Neuronal stem cell (in vitro differentiated cells): ENCODE results near the gene DENND5B.

Experiments used
- DNase-seq: peaks from one replicate; pipeline ENCODE4 v3.0.0-alpha.2; 2013; ENCODE audit warnings: low spot score
- H2AFZ ChIP-seq: one replicate; pipeline ENCODE4 v1.6.1; 2013; ENCODE audit warnings: mild to moderate bottlenecking, low read length, inconsistent platforms
- H2AK5ac ChIP-seq: 2 replicates; pipeline ENCODE4 v1.6.1; 2013; ENCODE audit warnings: low read depth, mild to moderate bottlenecking, inconsistent platforms, low read length, moderate library complexity, mixed read lengths
- H2BK120ac ChIP-seq: 2 replicates; pipeline ENCODE4 v1.6.1; 2013; ENCODE audit warnings: low read depth, mild to moderate bottlenecking, inconsistent platforms, low read length, moderate library complexity, mixed read lengths
- H2BK12ac ChIP-seq: one replicate; pipeline ENCODE4 v1.6.1; 2013; ENCODE audit warnings: low read length, inconsistent platforms
- H2BK15ac ChIP-seq: 2 replicates; pipeline ENCODE4 v1.6.1; 2013; ENCODE audit warnings: mild to moderate bottlenecking, low read length, inconsistent platforms, mixed read lengths
- H2BK5ac ChIP-seq: one replicate; pipeline ENCODE4 v1.6.1; 2013; ENCODE audit warnings: inconsistent platforms, mild to moderate bottlenecking, low read length, moderate library complexity
- H3K14ac ChIP-seq: one replicate; pipeline ENCODE4 v1.6.1; 2013; ENCODE audit warnings: low read length, inconsistent platforms
- H3K18ac ChIP-seq: 2 replicates; pipeline ENCODE4 v1.6.1; 2013; ENCODE audit warnings: low read length, inconsistent platforms
- H3K23ac ChIP-seq: 2 replicates; pipeline ENCODE4 v1.6.1; 2013; ENCODE audit warnings: low read depth, mild to moderate bottlenecking, mixed read lengths, low read length, inconsistent platforms; ENCODE audit not compliant: poor library complexity
- H3K27ac ChIP-seq: replicated peaks from 3 replicates; pipeline ENCODE4 v1.5.1; 2013; ENCODE audit warnings: low read length, inconsistent platforms
- H3K27me3 ChIP-seq, 3 experiments: 2 replicates each; pipeline ENCODE4 v1.6.1; 2013; ENCODE audit warnings: low read length in 3 of 3, mild to moderate bottlenecking in 2 of 3, inconsistent platforms in 1 of 3, low read depth in 1 of 3, mixed read lengths in 1 of 3, moderate library complexity in 1 of 3; ENCODE audit not compliant: control insufficient read depth in 3 of 3, insufficient read depth in 3 of 3
- H3K36me3 ChIP-seq, 2 donors: replicated peaks in 1 of 2; 2 replicates each; pipeline ENCODE4 v1.6.1; 2013; ENCODE audit warnings: low read length in 2 of 2; ENCODE audit not compliant: control insufficient read depth in 2 of 2, insufficient read depth in 2 of 2
- H3K4ac ChIP-seq: 2 replicates; pipeline ENCODE4 v1.6.1; 2013; ENCODE audit warnings: inconsistent platforms, mild to moderate bottlenecking, low read length, moderate library complexity
- H3K4me1 ChIP-seq, 2 donors: 1 replicate in 1 of 2; 2 replicates in 1 of 2; pipeline ENCODE4 v1.6.1; 2013; ENCODE audit warnings: low read length in 2 of 2, low read depth in 1 of 2; ENCODE audit not compliant: control insufficient read depth in 2 of 2, insufficient read depth in 1 of 2
- H3K4me2 ChIP-seq: one replicate; pipeline ENCODE4 v1.6.1; 2013; ENCODE audit warnings: mild to moderate bottlenecking, low read length, inconsistent platforms; ENCODE audit not compliant: insufficient read depth, poor library complexity, severe bottlenecking
- H3K4me3 ChIP-seq, 2 donors: 2 replicates each; pipeline ENCODE4 v1.5.1; 2013; ENCODE audit warnings: low read length in 2 of 2, mild to moderate bottlenecking in 2 of 2, inconsistent platforms in 1 of 2, moderate library complexity in 1 of 2
- H3K79me1 ChIP-seq: one replicate; pipeline ENCODE4 v1.6.1; 2013; ENCODE audit warnings: low read depth, mild to moderate bottlenecking, inconsistent platforms, low read length, moderate library complexity
- H3K9ac ChIP-seq: one replicate; pipeline ENCODE4 v1.6.1; 2013; ENCODE audit warnings: mild to moderate bottlenecking, low read depth, low read length, inconsistent platforms; ENCODE audit not compliant: poor library complexity
- H3K9me3 ChIP-seq, 2 donors: replicated peaks in 1 of 2; 2 replicates each; pipeline versions ENCODE3 to v1.6.1; 2013; ENCODE audit warnings: low read length in 2 of 2, mild to moderate bottlenecking in 2 of 2, inconsistent platforms in 1 of 2, low read depth in 1 of 2, mixed read lengths in 1 of 2, moderate library complexity in 1 of 2; ENCODE audit not compliant: control insufficient read depth in 2 of 2, insufficient read depth in 1 of 2
- H4K8ac ChIP-seq: one replicate; pipeline ENCODE4 v1.6.1; 2013; ENCODE audit warnings: low read depth, mild to moderate bottlenecking, inconsistent platforms, low read length, moderate library complexity
- H4K91ac ChIP-seq: one replicate; pipeline ENCODE4 v1.6.1; 2013; ENCODE audit warnings: low read length, low read depth, mild to moderate bottlenecking, inconsistent platforms; ENCODE audit not compliant: poor library complexity
- WGBS, 2 donors: extraction: QIAGEN DNeasy Blood & Tissue Kit; methylation state at CpG; one replicate each; pipeline ENCODE4 v1.1.7; 2013; ENCODE audit warnings: missing lambda C conversion rate in 2 of 2, mixed read lengths in 1 of 2; ENCODE audit not compliant: insufficient read length in 2 of 2, insufficient replicate concordance in 1 of 2; ENCODE audit errors: extremely low coverage in 2 of 2; 5-methylcytosine and 5-hydroxymethylcytosine counted together

The DENND5B gene

DNA sequence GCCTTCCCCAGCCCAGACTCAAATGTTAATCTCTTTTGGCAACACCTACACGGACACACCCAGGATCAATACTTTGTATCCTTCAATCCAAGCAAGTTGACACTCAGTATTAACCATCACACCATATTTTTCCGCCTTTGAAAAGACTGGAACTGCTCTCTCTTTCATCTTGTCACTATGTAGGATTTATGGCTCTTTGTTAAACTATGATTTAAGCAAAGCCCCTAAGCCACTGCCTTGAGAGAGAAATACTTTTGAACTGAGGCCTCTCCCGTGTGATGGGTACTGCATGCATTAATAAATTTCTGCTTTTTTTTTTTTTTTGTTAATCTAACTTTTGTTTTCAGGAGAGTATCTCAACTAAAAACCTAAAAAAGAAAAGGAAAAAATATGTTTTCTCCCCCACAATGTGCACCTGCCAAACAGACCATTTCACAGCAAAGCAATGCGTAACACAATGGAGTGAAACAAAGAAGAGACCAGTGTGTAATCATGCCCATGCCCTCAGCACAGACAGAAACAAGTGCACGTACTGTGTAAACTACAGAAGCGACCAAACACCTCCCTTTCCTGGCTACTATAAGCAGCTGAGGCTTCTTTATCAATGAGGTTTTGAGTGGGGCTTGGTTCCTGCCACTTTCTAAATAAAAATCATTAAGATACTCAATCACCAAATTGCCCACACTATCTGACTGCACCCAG, 40.2 kb upstream of the DENND5B start:
- Histone ChIP-seq H4K91ac (no peak overlapping the region), H2BK15ac (no peak overlapping the region), H3K23ac (no peak overlapping the region), H4K8ac (no peak overlapping the region), H3K9ac (no peak overlapping the region), H3K36me3 (no peaks in the 10 kb centered on the region), H3K79me1 (no peaks in the 10 kb centered on the region), H2BK120ac (no peak overlapping the region), H2AFZ (peak overlapping the region; percentile 57), H3K27ac (no peak overlapping the region), H3K9me3 (no peaks in the 10 kb centered on the region), H3K4me3 (no peak overlapping the region), H3K14ac (no peak overlapping the region), H3K27me3 (no peaks in the 10 kb centered on the region), H3K4me1 (peaks cover 6 to 27% of the 10 kb centered on the region in 2 donors), H3K4ac (no peak overlapping the region), H2BK5ac (no peak overlapping the region), H3K4me2 (no peak overlapping the region), H2AK5ac (no peak overlapping the region), H3K18ac (no peak overlapping the region), H2BK12ac (no peak overlapping the region)
- whole genome bisulfite sequencing, 2 donors = no CpG with 5 or more reads among the region's 6 CpGs
- DNase-seq = no peak

DNA sequence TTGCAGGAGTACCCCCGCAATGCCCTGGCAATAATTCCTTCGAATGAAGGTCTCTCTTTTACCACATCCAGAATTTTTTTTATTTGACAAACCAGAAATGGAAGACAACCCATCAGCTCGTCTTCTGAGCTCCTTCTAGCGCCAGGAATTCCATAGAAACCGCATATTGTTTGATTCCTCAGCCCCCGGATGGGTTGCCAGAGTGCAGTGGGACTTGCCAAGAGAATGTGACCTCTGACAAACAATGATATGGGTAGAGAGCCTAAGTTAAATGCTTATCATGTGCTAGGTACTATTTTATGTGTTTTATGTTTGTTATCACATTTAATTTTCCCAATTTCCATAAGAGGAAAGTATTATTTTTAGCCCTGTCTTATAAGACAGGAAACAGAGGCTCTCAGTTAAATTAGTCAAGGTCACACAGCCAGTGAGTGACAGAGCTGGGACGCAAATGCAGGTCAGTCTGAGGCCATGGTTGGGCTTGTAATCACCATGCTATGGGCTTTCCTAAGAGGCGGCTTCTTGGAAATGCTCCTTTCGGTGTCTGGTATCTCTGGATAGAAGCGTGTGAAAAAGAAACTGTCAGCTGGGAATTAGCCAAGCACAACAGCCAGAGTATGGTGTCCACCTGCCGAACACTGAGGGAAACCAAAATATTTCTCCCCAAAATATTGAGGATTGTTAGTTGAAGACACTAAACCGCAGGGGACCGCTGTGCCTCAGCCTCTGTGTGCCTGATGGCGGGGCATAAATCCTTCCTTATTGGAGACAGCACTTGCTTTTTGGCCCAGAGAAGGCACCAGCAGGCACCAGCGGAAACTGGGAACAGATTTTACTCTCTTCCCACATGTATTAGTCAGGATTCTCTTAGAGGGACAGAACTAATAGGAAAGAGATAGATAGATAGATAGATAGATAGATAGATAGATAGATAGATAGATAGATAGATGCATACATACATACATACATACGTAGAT, 39.1 kb upstream of the DENND5B start:
- Histone ChIP-seq H3K23ac (no peak overlapping the region), H3K4me3 (peak overlapping the region in 1 of 2 donors; percentile 26), H3K4ac (no peak overlapping the region), H3K4me2 (no peak overlapping the region), H3K9ac (no peak overlapping the region), H4K8ac (no peak overlapping the region), H2BK120ac (no peak overlapping the region), H4K91ac (no peak overlapping the region), H2BK5ac (no peak overlapping the region), H3K4me1 (peaks cover 6 to 27% of the 10 kb centered on the region in 2 donors), H3K27me3 (no peaks in the 10 kb centered on the region), H2AFZ (peak overlapping the region; percentile 65), H3K14ac (no peak overlapping the region), H3K36me3 (no peaks in the 10 kb centered on the region), H2BK15ac (no peak overlapping the region), H2AK5ac (peak overlapping the region; percentile 65), H3K79me1 (no peaks in the 10 kb centered on the region), H3K9me3 (no peaks in the 10 kb centered on the region), H3K18ac (no peak overlapping the region), H2BK12ac (no peak overlapping the region), H3K27ac (no peak overlapping the region)
- no CpG with 5 or more reads among the region's 16 CpGs for WGBS, 2 donors
- DNase-seq = no peak

DNA sequence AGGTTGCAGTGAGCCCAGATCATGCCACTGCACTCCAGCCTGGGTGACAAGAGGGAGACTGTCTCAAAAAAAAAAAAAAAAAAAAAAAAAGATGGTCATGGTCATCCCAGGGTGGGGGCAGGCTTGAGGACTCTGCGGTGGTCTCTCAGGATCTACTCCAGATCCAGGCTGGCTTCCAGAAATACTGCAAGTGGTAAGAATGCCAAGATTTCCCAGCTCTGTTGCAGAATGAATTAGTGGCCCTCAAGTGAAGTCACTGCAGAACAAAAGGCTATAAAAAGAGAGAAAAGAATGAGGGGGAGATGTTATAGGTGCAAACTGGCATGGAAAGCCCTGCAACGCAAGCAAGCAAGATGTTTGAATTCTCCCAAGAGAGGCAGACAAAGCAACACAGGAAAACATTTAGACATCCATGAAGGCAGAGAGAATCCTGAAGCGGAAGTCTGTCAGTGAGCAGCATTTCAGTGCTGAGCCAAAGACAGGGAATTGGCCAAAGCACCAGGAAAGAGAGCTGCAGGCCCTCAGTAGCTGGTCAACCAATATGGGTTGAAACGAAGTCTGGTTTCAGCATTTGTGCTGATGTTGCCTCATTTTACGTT, 36.6 kb upstream of the DENND5B start:
- no peak overlapping the region for H3K4me2 ChIP-seq
- no peak overlapping the region for H3K14ac ChIP-seq
- no peaks in the 10 kb centered on the region for H3K9me3 ChIP-seq
- H3K23ac ChIP-seq = no peak overlapping the region
- no peak overlapping the region for H2AK5ac ChIP-seq
- peaks cover 6 to 27% of the 10 kb centered on the region in 2 donors for H3K4me1 ChIP-seq
- no peak overlapping the region for H4K91ac ChIP-seq
- H3K4me3 ChIP-seq = no peak overlapping the region
- no peak overlapping the region for H2BK15ac ChIP-seq
- H3K36me3 ChIP-seq = no peaks in the 10 kb centered on the region
- H3K79me1 ChIP-seq = no peaks in the 10 kb centered on the region
- H2BK120ac ChIP-seq = no peak overlapping the region
- no peak overlapping the region for H3K18ac ChIP-seq
- no peak overlapping the region for H3K4ac ChIP-seq
- no peak overlapping the region for H4K8ac ChIP-seq
- no peak for DNase-seq
- H3K27ac ChIP-seq = no peak overlapping the region
- H2AFZ ChIP-seq = peak overlapping the region; percentile 20
- no peaks in the 10 kb centered on the region for H3K27me3 ChIP-seq
- no CpG with 5 or more reads among the region's 5 CpGs for WGBS, 2 donors
- no peak overlapping the region for H2BK5ac ChIP-seq
- no peak overlapping the region for H3K9ac ChIP-seq
- H2BK12ac ChIP-seq = no peak overlapping the region
